Upper lobe of left lung (tissue), 6 donors: ENCODE data around the gene BGN. TPM values are rescaled to one million over a fixed set of nuclear protein-coding genes. Genes with fewer than 3 reads are reported as not detected.

Experiments
- ATAC-seq, 2 donors: fragments of 200-7000 bp; cut with Tn5 transposase; one replicate each; pipeline ENCODE4 v1.9.1; 2022; ENCODE audit warnings: mild to moderate bottlenecking in 2 of 2, moderate library complexity in 2 of 2; ENCODE audit not compliant: low FRiP score in 2 of 2
- DNase-seq, 2 donors: peaks; one replicate each; pipeline ENCODE4 v3.0.0-alpha.2; 2019 to 2020
- H3K27ac ChIP-seq, 4 donors: fragments of 200-600 bp; sonication (generic); one replicate each; pipeline ENCODE4 v1.5.1; 2016 to 2019
- H3K27me3 ChIP-seq, 4 donors: fragments of 200-600 bp; sonication (generic); one replicate each; pipeline ENCODE4 v1.5.1; 2017 to 2019
- H3K36me3 ChIP-seq, 4 donors: fragments of 200-600 bp; sonication (generic); one replicate each; pipeline ENCODE4 v1.5.1; 2016 to 2019
- H3K4me1 ChIP-seq, 4 donors: fragments of 200-600 bp; sonication (generic); one replicate each; pipeline ENCODE4 v1.5.1; 2018 to 2019
- H3K4me3 ChIP-seq, 4 donors: fragments of 200-600 bp; sonication (generic); one replicate each; pipeline ENCODE4 v1.5.1; 2017 to 2019; ENCODE audit warnings: mild to moderate bottlenecking in 2 of 4, moderate library complexity in 1 of 4
- H3K9me3 ChIP-seq, 4 donors: fragments of 200-600 bp; sonication (generic); one replicate each; pipeline ENCODE4 v1.5.1; 2018 to 2019
- CTCF ChIP-seq, 6 experiments: fragments of 450-650 bp in 4 of 6; fragments of 200-600 bp in 2 of 6; sonication (generic) in 2 of 6; IDR thresholded peaks; one replicate each; pipeline ENCODE4 v1.5.1; 2016 to 2019; ENCODE audit warnings: antibody characterized with exemption in 6 of 6
- EP300 ChIP-seq, 4 donors: sonication (generic); formaldehyde crosslinking; IDR thresholded peaks; one replicate each; pipeline ENCODE4 v1.5.1; 2017; ENCODE audit warnings: antibody characterized with exemption in 4 of 4, control low read depth in 2 of 4
- POLR2A ChIP-seq, 4 donors: fragments of 450-650 bp; IDR thresholded peaks; one replicate each; pipeline ENCODE4 v1.5.1; 2016 to 2017; ENCODE audit warnings: antibody characterized with exemption in 4 of 4, mild to moderate bottlenecking in 2 of 4
- POLR2AphosphoS5 ChIP-seq, 2 donors: sonication (generic); formaldehyde crosslinking; IDR thresholded peaks; one replicate each; pipeline ENCODE4 v1.5.1; 2017; ENCODE audit warnings: antibody characterized with exemption in 2 of 2
- WGBS, 2 donors: methylation state at CpG; one replicate each; pipeline ENCODE4 v1.1.5; 2017 to 2018; 5-methylcytosine and 5-hydroxymethylcytosine counted together
- total RNA-seq, 6 donors: library from RNA; depleted of rRNA in 4 of 6; stranded (reverse); fragments of >200 nt in 4 of 6; gene quantifications; one replicate each; pipeline versions ENCODE4 v1.1.0 to v1.2.1, GENCODE V29; 2016 to 2021
- donor health status: DM: no; HTN: no; CAD: no; lungs with moderate emphysema.
- donor health status: DM: no; HTN: yes; CAD: no; lungs with severe emphysema.

The BGN gene
- total RNA-seq, 6 donors from 2014 or later, result 13.0 to 251 (median 86.3) TPM

- ATAC-seq, result no peak
- TF ChIP-seq POLR2AphosphoS5 (IDR thresholded peaks at IDR 0.05) (peak in 1 of 2 donors; percentile 14), CTCF (IDR thresholded peaks at IDR 0.05) (no peak)
- peak overlapping the region; percentile 36 to 82 (median 60) for H3K27ac ChIP-seq
- peak in 1 of 2 donors; percentile 39 for DNase-seq
- no peaks in the 10 kb centered on the region for H3K36me3 ChIP-seq
- no peak overlapping the region for H3K4me3 ChIP-seq
- peaks cover 15 to 43% (median 19%) of the 10 kb centered on the region in 4 donors for H3K4me1 ChIP-seq
- 62% methylated on average over 11 of the region's 11 CpGs; no CpG with 5 or more reads in 1 of the 2 donors for WGBS, 2 donors
- H3K27me3 ChIP-seq, result no peaks in the 10 kb centered on the region
- H3K9me3 ChIP-seq, result no peaks in the 10 kb centered on the region
Measured at GRCh38 chrX:153487590-153488071, 7.1 kb upstream of the BGN start.

GRCh38 chrX:153488231-153488914 lies 6.4 kb upstream of the BGN start:
- peak in 1 of 2 donors; percentile 67 for DNase-seq
- H3K27ac ChIP-seq, result peak overlapping the region; percentile 36 to 82 (median 60)
- H3K4me1 ChIP-seq, result peaks cover 15 to 44% (median 19%) of the 10 kb centered on the region in 4 donors
- H3K27me3 ChIP-seq, result no peaks in the 10 kb centered on the region
- peak in 1 of 2 donors; percentile 61 for ATAC-seq
- H3K36me3 ChIP-seq, result no peaks in the 10 kb centered on the region
- 0 to 63% methylated on average over 1 to 27 of the region's 27 CpGs for WGBS, 2 donors
- TF ChIP-seq EP300 (IDR thresholded peaks at IDR 0.05) (no peak), POLR2AphosphoS5 (IDR thresholded peaks at IDR 0.05) (no peak), CTCF (IDR thresholded peaks at IDR 0.05) (no peak), POLR2A (IDR thresholded peaks at IDR 0.05) (no peak)
- H3K4me3 ChIP-seq, result no peak overlapping the region
- H3K9me3 ChIP-seq, result no peaks in the 10 kb centered on the region

- TF ChIP-seq POLR2A (IDR thresholded peaks at IDR 0.05) (no peak), POLR2AphosphoS5 (IDR thresholded peaks at IDR 0.05) (no peak), EP300 (IDR thresholded peaks at IDR 0.05) (no peak), CTCF (IDR thresholded peaks at IDR 0.05) (no peak)
- Histone ChIP-seq H3K4me3 (no peak overlapping the region), H3K27me3 (no peaks in the 10 kb centered on the region), H3K36me3 (no peaks in the 10 kb centered on the region), H3K4me1 (peaks cover 15 to 44% (median 20%) of the 10 kb centered on the region in 4 donors), H3K9me3 (no peaks in the 10 kb centered on the region), H3K27ac (peak overlapping the region in 2 of 4 donors; percentile 53 to 71)
- DNase-seq, result peak in 1 of 2 donors; percentile 22
- 90% methylated on average over 19 of the region's 20 CpGs; no CpG with 5 or more reads in 1 of the 2 donors for WGBS, 2 donors
- ATAC-seq, result no peak
Measured at GRCh38 chrX:153490217-153490930, 4.4 kb upstream of the BGN start.

- Histone ChIP-seq H3K9me3 (no peaks in the 10 kb centered on the region), H3K4me1 (peaks cover 15 to 44% (median 20%) of the 10 kb centered on the region in 4 donors), H3K4me3 (no peak overlapping the region), H3K27ac (peak overlapping the region in 2 of 4 donors; percentile 53 to 71), H3K27me3 (no peaks in the 10 kb centered on the region), H3K36me3 (no peaks in the 10 kb centered on the region)
- ATAC-seq, result no peak
- DNase-seq, result peak in 1 of 2 donors; percentile 24
- TF ChIP-seq POLR2A (IDR thresholded peaks at IDR 0.05) (no peak), EP300 (IDR thresholded peaks at IDR 0.05) (no peak), POLR2AphosphoS5 (IDR thresholded peaks at IDR 0.05) (no peak), CTCF (IDR thresholded peaks at IDR 0.05) (no peak)
- WGBS, 2 donors, result 65% methylated on average over 6 of the region's 10 CpGs; no CpG with 5 or more reads in 1 of the 2 donors
Measured at GRCh38 chrX:153491351-153491914, 3.3 kb upstream of the BGN start.
